NCI-H460 (cell line): ENCODE results near the gene ARHGAP4. TPM values are rescaled to one million over a fixed set of nuclear protein-coding genes. Genes with fewer than 3 reads are reported as not detected.

Experiments used
- DNase-seq: peaks from one replicate; pipeline ENCODE4 v3.0.0-alpha.2; 2016; ENCODE audit warnings: low read depth; ENCODE audit errors: extremely low read depth
- total RNA-seq: library from RNA; depleted of rRNA; stranded (reverse); fragments of >200 nt; shearing (Covaris generic); gene quantifications from 2 replicates; pipeline ENCODE4 v1.2.3, GENCODE V29; 2014; rRNA removed

The ARHGAP4 gene
- total RNA-seq, 1 experiment from 2014 or later = 55.0 TPM

DNA sequence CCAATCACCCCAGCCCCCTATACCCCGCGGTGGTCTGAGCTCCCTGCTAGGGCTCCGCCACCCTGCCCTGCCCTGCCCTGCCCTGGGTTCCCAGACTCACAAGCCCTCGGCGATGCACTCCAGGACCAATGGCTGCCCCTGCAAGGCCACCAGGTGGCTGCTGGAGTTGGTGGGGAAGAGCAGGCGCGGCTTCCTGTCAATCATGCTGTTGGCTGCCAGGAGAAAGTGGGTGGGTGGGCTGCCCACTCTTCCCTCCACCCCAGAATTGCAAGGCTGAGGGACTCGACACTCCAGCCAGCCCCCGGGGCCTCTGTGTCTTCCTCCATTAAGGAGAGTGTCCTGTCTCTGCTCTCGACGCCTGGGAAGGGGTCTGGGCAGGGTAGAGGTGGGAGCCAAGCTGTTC lies 55.8 kb downstream of the ARHGAP4 start:
- DNase-seq = no peak

DNA sequence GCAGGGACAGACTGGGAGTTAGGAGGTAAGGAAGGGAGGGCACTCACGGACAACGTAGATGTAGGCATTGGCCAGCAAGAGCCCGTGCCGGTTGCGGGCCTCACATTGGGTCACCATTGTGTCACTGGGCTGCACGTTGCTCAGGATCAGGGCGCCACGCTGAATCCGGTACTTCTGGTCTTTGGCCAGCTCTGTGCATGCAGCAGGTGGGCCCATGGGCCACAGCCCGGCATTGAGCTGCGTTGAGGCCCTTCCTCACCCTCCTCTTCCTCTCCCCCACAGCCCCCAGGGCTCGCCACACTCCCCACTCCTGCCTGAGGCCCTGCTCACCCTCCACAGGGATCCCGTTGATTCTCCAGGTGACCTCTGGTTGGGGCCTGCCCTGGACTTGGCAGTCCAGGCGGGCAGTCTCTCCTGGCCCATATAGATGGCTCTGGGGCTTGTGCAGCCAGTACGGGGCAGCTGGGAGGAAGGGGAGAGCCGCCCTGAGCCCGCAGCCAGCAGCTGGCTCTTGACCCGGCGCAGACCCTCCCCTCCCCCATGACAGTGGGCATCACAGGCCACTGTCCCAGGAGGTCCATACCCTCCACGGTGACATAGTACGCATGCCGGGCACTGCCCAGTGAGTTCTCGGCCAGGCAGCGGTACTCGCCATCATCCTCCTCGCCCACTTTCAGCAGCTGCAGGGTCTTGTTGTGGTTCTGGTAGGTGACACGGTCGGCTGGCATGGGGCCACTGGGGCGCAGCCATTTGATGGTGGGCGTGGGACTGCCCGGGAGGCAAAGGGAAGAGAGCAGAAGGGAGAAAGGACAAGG lies 56.4 kb downstream of the ARHGAP4 start:
- no peak for DNase-seq

DNA sequence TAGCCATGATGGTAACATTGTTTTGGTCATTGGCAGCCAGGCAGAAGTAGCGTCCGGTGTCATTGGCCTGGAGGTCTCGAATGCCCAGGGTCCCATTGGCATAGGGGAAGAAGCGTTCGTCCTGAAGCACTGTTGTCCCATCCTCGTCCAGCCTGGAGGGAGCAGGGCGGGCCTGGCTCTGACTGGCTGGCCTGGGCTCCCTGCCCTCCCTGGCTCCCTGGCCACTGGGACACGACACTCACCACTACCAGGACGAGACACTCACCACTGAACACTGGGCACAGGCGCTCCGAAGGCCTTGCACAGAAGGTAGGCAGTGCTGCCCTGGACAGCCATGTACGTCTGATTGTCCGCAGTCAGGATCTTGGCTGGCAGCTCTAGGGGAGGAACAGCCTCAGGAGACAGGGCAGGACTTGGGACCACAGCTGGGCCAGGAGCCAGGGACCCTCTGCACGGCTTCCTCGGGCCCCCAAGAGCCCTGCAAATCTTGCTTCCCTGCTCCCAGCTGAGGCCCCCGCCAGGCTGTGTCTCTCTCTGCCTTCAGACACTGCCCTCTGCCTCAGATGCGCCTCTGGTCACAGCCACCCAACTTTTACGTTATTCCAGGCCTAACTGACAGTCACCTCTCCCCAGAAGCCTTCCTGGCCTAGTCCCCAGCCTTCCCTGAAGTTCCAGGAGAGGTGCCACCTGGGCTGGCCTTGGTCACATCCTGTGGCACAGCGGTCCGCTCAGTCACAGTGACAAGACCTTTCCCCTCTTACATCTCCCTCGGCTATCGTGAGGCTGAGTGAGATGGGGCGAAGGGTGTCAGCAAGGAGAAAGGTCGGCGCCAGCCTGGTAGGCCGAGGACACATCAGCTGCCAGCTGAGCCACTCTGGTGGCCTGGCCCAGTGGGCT lies 57.2 kb downstream of the ARHGAP4 start:
- DNase-seq = no peak

DNA sequence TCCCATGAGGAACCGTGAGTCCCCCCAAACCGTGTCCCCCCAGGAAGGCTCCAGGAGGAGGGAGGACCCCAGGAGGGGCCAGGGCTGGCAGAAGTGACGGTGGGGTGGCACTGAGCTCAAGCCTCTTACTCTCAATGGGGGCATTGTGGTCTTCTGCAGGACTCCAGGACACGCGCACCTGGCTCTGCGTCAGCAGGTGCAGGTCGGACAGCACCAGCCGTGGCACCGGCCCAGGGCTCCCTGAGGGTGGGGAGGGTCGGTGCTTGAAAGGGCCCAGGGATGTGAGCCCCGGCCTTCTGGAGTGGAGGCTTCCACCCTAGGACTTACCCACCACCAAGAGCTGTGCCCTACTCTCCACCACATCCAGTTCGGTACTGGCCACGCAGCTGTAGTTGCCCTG lies 58.4 kb downstream of the ARHGAP4 start:
- DNase-seq = no peak

DNA sequence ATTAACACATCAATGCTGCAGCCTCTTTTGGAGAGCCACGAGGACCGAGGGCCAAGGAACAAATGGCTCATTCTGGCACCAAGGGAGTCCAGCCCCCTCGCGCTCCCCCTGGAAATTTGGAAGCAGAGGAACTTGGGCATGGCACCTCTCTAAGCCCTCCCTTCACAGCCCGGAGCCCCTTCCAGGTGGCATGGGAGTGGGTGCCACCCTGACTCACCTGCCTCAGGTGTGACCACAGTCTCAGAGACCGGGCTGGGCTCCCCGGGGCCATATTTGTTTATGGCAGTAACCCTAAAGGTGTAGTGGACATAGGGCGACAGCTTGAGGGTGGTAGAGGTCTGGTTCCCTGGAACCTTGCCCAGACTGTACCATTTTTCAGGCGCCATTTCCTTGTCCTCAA lies 58.9 kb downstream of the ARHGAP4 start:
- no peak for DNase-seq

DNA sequence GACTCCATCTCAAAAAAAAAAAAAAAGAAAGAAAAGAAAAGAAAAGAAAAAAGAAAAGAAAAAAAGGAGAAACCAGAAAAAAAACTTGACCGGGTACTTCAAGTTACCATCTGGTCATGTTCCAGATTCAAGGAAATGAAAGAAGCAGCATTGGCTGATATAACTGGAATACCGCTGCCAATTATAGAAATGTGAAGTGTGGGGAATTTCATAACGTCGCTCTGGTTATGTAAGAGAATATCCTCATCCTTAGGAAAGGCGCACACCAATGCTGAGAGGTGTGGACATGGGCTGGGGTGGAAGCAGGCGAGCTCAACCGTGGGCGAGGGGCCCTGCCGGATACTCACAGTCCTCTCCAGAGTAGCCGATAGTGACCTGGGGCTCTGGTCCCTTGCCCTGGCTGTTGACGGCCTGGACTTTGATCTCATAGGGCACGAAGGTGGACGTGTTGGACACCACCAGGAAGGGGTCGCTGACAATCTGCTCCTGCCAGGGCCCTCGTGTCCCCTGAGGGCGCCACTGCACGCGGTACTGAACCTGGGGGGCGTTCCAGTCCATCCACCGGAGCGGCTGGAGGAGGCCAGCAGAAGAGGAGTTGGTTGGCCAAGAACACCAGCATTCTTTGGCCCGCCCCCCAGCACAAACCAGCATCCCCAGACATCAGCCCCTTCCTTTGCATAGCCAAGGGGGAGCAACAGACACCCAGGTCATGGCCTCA lies 59.6 kb downstream of the ARHGAP4 start:
- no peak for DNase-seq

DNA sequence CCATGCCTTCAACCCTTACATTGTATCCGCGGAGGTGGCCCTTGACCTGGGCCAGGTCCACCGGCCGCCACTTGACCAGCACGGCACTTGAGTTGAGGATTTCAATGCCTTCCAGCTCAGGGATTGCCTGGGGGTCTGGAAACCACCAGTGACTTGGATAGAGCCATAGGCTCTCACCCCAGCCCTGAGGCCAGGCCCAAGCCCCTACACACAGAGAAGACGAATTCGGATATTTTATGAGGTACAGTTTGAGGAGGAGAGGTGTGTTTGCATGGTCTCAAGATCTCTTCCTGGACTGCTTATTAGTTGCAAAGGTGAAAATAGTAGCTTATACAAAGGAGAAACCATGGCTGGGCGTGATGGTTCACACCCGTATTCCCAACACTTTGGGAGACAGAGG lies 60.4 kb downstream of the ARHGAP4 start:
- no peak for DNase-seq

DNA sequence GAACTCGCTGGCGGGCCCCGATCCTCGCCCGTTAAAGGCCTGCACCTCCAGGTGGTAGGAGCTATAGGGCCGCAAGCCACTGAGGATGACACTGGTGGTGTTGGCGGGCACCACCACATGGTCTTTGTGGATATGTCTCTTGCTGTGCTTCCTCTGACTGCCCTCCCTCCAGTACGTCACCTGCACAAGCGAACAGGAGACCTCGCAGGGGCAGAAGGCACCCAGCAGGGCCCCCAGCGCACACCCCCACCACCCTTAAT lies 60.8 kb downstream of the ARHGAP4 start:
- no peak for DNase-seq

DNA sequence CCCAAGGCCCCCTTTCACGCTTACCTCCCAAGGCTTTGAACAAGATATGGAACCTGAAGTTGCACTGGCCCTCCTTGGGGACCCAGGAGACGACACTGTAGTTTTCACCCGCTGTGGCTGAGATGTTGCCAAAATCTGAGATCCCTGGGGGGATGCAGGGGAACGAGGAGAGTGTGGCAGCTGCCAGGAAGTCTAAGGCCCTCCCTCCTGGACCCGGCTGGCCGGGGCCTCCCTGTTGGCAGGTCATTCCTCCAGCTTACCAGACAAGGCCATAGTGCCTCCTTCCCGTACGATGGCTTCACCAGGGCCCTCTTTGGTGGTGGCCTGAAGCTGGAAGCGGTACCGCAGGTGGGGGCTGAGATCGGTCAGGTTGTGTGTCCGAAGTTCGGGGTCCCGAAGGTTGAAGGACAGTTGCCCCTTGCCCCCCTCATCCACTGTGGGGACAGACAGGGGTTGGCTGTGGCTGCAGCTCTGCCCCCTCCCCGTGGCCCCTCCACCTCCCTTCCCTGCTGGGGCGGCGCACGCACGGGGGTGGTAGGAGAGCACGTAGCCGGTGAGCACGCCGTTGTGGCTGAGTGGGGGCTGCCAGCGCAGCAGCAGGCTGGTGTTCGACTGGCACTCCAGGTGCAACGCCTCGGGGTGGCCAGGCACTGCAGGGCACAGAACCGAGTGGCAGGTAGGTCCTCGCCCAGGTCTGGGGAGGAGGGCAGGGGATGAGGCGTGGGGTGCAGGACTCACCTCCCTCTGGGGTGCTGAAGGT lies 61.3 kb downstream of the ARHGAP4 start:
- no peak for DNase-seq

DNA sequence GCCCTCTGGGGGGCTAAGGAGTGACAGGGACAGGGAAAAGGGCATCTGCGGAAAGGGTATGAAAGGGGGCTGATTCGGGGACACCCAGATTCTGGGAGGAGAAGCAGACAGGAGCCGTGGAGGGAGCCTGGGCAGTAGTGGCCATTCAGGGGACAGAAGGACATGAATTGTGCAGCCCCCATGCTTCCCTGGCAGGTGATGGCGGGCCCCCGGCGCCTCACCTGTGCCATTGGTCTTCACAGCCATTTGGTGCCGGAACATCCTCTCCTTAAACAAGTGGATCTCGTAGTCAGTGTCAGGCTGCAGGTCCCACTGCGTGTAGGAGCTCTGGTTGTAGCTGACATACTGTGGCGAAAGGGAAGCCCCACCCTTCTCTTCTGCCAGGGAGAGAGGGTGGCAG lies 62.0 kb downstream of the ARHGAP4 start:
- no peak for DNase-seq

DNA sequence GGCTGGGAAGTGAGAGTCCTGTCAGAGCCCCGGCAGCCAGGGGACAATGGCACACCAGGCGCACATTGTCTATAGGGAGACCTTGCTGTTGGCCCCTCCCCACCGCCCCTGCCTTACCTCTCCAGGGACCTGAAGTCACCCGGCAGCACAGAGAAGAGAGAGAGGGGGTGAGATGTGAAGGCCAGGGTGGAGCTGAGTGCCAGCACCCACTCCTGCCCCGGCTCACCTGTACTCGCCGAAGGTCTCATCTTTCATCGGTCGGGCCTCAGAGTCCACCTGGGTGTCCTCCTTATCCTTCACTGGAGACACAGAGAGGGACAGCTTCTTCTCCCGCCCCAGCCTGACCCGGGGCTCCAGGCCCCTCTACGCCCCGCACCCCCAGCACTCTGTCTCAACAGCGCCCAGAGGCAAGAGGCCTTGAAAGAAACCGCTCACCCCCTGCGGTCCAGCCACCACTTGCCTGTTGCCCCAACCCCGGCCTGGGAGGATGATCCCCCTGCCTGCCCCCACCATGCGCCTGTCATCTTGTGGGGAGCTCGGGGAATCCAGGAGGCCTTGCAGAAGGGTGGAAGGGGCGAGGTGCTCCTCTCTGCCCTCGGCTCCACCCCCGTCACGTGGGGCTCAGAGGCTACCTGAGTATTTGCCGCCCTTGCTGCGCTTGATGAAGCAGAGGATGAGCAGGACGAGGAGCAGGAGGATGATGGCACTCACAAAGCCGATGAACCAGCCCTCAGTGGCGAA lies 62.6 kb downstream of the ARHGAP4 start:
- no peak for DNase-seq

DNA sequence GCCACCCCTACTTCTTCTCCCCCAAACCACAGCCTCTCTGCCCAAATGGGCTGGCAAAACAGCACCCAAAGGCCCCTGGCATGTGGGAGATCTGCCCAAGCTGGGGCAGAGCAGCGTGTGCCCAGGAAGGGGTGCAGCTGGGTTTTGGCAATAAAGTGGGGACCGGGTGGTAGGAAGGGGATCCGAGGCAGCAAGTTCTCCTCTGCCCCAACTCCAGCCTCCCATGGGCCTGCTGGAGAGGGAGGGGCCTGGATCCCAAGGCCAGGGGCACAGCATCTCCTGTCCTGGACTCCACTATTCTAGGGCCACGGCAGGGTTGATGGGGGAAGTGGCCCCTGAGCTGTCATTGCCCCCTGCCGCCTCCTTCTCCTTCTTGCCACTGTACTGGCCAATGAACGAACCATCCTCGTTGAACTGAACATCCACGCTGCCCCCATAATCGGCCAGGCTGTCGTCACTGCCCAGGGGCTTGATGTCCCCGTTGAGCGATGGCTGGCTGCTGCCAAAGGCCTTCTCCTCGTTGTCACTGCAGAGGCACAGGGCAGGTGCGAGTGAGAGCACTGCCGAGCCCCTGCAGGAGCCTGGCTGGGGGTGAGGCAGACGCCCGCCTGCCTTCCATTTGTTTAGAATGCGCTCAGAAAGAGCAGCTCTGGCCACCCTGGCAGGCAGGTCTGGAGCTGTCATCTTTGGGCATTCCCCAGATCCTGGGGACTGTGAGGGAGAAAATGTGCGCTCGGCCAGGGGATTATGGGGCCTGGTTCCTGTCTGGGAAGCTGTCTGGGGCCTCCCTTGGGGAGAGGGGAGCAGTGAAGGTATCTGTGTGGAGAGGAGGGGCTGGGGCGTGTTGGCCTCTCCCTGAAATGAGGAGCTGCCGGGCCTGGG lies 63.5 kb downstream of the ARHGAP4 start:
- no peak for DNase-seq

DNA sequence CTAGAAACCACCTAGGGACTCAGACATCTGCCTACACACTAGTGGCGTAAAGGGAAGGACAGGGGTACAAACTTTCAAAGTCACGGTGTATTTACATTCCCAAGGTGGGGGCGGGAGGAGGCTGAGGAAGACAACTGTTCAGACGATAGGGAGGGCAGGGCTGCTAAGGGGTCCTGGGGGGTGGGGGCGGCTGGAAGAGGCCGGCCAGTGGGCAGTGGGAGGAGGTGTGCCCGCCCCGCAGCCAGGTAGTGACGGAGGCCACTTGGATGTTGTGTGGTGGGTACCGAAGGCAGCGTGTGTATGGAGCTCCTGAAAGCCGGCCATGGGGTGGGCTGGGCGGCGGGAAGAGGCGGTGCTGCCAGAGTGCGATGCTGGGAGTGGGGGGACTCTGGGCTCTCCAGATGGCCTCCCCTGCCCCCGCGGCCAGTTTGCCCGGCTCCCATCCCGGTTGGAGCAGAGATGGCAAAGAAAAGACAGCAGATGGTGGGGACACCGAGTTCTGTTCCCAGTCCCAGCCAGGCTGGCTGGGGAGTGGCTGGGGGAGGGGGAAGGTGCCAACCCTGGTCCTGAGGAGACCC lies 64.2 kb downstream of the ARHGAP4 start:
- DNase-seq = no peak

DNA sequence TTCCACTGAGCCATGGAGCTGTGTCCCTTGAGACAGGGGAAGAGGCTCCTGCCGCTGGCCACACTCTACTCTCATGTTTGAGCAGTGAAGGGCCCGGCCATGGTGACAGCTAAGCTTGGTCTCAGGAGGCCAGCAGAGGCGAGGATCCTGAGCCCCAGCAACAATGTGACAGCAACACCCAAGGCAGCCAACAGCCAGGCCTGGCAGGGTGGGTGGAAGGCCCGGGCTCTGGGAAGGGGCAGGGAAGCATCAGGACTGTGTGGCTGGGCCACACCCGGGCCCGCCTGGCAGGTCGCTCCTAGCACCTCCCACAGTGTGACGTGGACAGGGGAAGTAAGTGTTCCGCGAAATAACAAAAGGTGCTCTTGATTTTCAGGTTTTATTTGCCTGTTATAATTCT lies 64.9 kb downstream of the ARHGAP4 start:
- no peak for DNase-seq

Other genes starting within 250 kb of the ARHGAP4 start
- 42.0 and 45.6 TPM in 2 replicates for gene SLC6A8, start 238.3 kb downstream of the ARHGAP4 start, total RNA-seq
- 219 and 225 TPM in 2 replicates for gene BCAP31, start 201.9 kb downstream of the ARHGAP4 start, total RNA-seq
- gene ABCD1, start 201.4 kb downstream of the ARHGAP4 start, total RNA-seq = 9.2 and 11.2 TPM in 2 replicates
- 3.3 and 4.9 TPM in 2 replicates for gene PLXNB3, start 162.0 kb downstream of the ARHGAP4 start, total RNA-seq
- 0.12 and 0.17 TPM in 2 replicates for gene SRPK3, start 145.2 kb downstream of the ARHGAP4 start, total RNA-seq
- 81.4 and 82.4 TPM in 2 replicates for gene IDH3G, start 131.9 kb downstream of the ARHGAP4 start, total RNA-seq
- 387 and 464 TPM in 2 replicates for gene SSR4, start 131.6 kb downstream of the ARHGAP4 start, total RNA-seq
- gene PDZD4, start 95.7 kb downstream of the ARHGAP4 start, total RNA-seq = 1.1 and 1.4 TPM in 2 replicates
- 27.2 and 29.9 TPM in 2 replicates for gene L1CAM, start 40.1 kb downstream of the ARHGAP4 start, total RNA-seq
- not detected in 2 replicates for gene AVPR2, start 21.6 kb downstream of the ARHGAP4 start, total RNA-seq
- gene NAA10, start 8.8 kb upstream of the ARHGAP4 start, total RNA-seq = 136 and 150 TPM in 2 replicates
- gene RENBP, start 18.4 kb upstream of the ARHGAP4 start, total RNA-seq = 0.66 and 0.87 TPM in 2 replicates
- gene HCFC1, start 45.6 kb upstream of the ARHGAP4 start, total RNA-seq = 28.0 and 30.3 TPM in 2 replicates
- 10.0 and 10.3 TPM in 2 replicates for gene TMEM187, start 46.5 kb upstream of the ARHGAP4 start, total RNA-seq
- 219 and 237 TPM in 2 replicates for gene IRAK1, start 93.6 kb upstream of the ARHGAP4 start, total RNA-seq
- 33.0 and 38.2 TPM in 2 replicates for gene MECP2, start 171.5 kb upstream of the ARHGAP4 start, total RNA-seq
- gene OPN1LW, start 218.0 kb upstream of the ARHGAP4 start, total RNA-seq = not detected in 2 replicates